Calu3 (cell line): Measurements from ENCODE around the gene MRPL43. TPM values are rescaled to one million over a fixed set of nuclear protein-coding genes. Genes with fewer than 3 reads are reported as not detected.

Experiments
- BruUV-seq: library from RNA; stranded (reverse); fragments of 400-500 nt; replicated peaks from 2 replicates; lab custom pipeline; 2021; lab: Mats Ljungman, UMichigan
- CTCF ChIA-PET: fragments of 300-600 bp; sonication (Branson Sonifier 250); formaldehyde crosslinking; loops from one replicate; lab custom pipeline; 2022; ENCODE audit warnings: antibody characterized with exemption; lab: Charles Lee
- DNase-seq: peaks from one replicate; pipeline ENCODE4 v3.0.0; 2022
- H3K27ac Mint-ChIP-seq: one replicate; pipeline ENCODE4 v1.8.0; 2022; ENCODE audit warnings: mixed read lengths; ENCODE audit not compliant: unreplicated experiment
- H3K27me3 Mint-ChIP-seq: one replicate; pipeline ENCODE4 v1.8.0; 2022; ENCODE audit warnings: mixed read lengths; ENCODE audit not compliant: unreplicated experiment
- H3K36me3 Mint-ChIP-seq: one replicate; pipeline ENCODE4 v1.8.0; 2022; ENCODE audit warnings: mild to moderate bottlenecking, moderate library complexity, mixed read lengths; ENCODE audit not compliant: insufficient read depth, unreplicated experiment
- H3K4me1 Mint-ChIP-seq: one replicate; pipeline ENCODE4 v1.8.0; 2022; ENCODE audit warnings: mild to moderate bottlenecking, low read depth, mixed read lengths; ENCODE audit not compliant: unreplicated experiment
- H3K4me3 Mint-ChIP-seq: one replicate; pipeline ENCODE4 v1.8.0; 2022; ENCODE audit warnings: mild to moderate bottlenecking, low read depth, moderate library complexity, mixed read lengths; ENCODE audit not compliant: unreplicated experiment
- H3K9me3 Mint-ChIP-seq: one replicate; pipeline ENCODE4 v1.8.0; 2022; ENCODE audit warnings: low read depth, mixed read lengths; ENCODE audit not compliant: unreplicated experiment
- intact Hi-C: fragments of 100-400 bp; cut with micrococcal nuclease; formaldehyde crosslinking; loops from one replicate; pipeline ENCODE4 v1.10.0; 2022; ENCODE audit not compliant: unreplicated experiment
- total RNA-seq: library from RNA; stranded (reverse); gene quantifications from 2 replicates; pipeline ENCODE4 v1.2.3, GENCODE V29; 2022
- TF ChIP-seq, protein P1 (sequence below): fragments of 200-600 bp; IDR thresholded peaks from one replicate; pipeline ENCODE4 v1.8.0; 2022; ENCODE audit warnings: antibody characterized with exemption; ENCODE audit not compliant: unreplicated experiment

Gene MRPL43
- total RNA-seq, 1 experiment from 2014 or later, result 44.7 TPM

DNA sequence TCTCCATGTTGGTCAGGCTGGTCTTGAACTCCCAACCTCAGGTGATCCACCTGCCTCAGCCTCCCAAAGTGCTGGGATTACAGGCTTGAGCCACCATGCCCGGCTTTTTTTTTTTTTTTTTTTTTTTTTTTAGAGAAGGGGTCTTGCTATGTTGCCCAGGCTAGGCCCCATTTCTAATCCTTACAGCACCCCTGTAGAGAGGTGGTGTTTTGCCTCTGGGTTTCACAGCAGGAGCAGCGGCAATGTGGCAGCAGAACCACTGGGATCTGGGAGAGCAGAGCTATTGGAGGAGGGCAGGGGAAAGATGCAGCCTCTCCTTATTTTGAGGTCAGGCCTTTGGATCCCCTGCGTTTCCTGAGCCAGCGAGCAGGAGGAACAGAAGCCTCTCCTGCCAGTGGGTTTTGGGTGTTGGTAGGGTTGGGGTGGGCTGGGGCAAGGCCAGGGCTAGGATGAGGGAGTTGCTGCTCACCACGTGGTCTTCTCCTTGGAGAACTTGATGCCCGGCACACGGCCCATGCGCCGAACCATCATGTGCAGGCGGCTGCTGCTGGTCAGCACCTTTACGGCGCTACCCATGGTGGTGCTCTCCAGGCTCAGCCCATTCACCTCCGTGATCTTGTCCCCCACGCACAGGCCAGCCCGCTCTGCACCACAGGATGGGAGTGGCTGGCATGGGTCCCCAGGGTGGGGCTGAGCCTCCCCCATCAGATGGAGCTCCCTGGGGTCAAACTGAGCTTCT lies 35.8 kb upstream of the MRPL43 start:
- Mint-ChIP-seq H3K27me3 (peaks cover 20% of the 10 kb centered on the region), H3K27ac (no peak overlapping the region), H3K4me3 (no peak overlapping the region), H3K4me1 (no peaks in the 10 kb centered on the region), H3K9me3 (no peaks in the 10 kb centered on the region), H3K36me3 (no peaks in the 10 kb centered on the region)
- CTCF ChIA-PET, result no interaction called here
- intact Hi-C loops, result no loop called here
- BruUV-seq, result no TSS peak
- TF ChIP-seq, protein P1, sequence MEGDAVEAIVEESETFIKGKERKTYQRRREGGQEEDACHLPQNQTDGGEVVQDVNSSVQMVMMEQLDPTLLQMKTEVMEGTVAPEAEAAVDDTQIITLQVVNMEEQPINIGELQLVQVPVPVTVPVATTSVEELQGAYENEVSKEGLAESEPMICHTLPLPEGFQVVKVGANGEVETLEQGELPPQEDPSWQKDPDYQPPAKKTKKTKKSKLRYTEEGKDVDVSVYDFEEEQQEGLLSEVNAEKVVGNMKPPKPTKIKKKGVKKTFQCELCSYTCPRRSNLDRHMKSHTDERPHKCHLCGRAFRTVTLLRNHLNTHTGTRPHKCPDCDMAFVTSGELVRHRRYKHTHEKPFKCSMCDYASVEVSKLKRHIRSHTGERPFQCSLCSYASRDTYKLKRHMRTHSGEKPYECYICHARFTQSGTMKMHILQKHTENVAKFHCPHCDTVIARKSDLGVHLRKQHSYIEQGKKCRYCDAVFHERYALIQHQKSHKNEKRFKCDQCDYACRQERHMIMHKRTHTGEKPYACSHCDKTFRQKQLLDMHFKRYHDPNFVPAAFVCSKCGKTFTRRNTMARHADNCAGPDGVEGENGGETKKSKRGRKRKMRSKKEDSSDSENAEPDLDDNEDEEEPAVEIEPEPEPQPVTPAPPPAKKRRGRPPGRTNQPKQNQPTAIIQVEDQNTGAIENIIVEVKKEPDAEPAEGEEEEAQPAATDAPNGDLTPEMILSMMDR, result no peak
- no peak for DNase-seq

DNA sequence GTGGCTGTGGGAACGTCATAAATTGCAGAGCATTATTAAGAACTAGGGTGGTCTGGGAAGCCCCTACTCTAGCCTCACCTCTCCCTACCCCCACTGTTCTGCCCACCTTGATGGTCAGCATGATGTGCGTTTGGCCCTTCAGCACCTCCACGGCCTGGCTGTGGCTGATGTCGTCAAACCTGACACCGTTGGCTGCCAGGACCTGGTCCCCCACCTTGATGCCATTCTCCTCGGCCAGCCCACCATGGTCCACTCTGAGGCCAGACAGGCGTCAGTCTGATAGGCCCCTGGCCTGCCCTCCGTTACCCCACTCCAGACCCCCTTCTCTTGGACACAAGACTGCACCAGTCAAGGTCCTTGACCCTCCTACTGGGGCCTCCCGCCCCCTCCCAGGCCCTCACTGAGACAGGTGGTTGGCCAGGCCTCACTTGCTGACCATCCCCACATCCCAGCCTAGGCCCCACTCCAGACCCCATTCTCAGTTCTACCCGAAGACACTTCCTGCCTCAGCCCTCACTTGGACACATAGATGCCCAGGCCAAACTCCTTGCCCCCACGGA lies 34.5 kb upstream of the MRPL43 start:
- Mint-ChIP-seq H3K9me3 (no peaks in the 10 kb centered on the region), H3K4me3 (no peak overlapping the region), H3K36me3 (no peaks in the 10 kb centered on the region), H3K27me3 (peaks cover 33% of the 10 kb centered on the region), H3K27ac (no peak overlapping the region), H3K4me1 (no peaks in the 10 kb centered on the region)
- DNase-seq, result no peak
- CTCF ChIA-PET, result no interaction called here
- no TSS peak for BruUV-seq
- intact Hi-C loops, result no loop called here
- TF ChIP-seq, protein P1, result no peak

DNA sequence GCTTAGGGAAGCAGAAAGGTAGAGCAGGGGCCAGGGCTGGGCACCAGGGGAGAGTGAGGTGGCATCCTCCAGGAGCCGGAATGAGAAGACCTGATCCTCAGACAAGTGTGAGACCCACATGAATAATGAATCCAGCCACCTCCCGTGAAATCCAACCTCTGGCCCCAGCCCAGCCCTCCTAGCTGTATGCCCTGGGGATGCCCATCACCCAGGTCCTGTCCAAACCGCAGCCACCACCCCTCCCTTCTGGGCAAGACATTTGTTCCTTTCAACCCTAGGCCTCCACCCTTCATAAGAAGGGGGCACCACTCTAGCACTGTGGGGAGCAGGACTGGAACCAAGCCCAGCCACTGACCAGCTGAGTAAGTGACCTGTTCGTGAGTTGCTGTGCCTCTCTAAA lies 33.9 kb upstream of the MRPL43 start:
- Mint-ChIP-seq H3K4me3 (no peak overlapping the region), H3K9me3 (no peaks in the 10 kb centered on the region), H3K36me3 (no peaks in the 10 kb centered on the region), H3K27me3 (peaks cover 39% of the 10 kb centered on the region), H3K4me1 (no peaks in the 10 kb centered on the region), H3K27ac (no peak overlapping the region)
- TF ChIP-seq, protein P1, result no peak
- intact Hi-C loops, result no loop called here
- DNase-seq, result no peak
- no TSS peak for BruUV-seq
- CTCF ChIA-PET, result no interaction called here

DNA sequence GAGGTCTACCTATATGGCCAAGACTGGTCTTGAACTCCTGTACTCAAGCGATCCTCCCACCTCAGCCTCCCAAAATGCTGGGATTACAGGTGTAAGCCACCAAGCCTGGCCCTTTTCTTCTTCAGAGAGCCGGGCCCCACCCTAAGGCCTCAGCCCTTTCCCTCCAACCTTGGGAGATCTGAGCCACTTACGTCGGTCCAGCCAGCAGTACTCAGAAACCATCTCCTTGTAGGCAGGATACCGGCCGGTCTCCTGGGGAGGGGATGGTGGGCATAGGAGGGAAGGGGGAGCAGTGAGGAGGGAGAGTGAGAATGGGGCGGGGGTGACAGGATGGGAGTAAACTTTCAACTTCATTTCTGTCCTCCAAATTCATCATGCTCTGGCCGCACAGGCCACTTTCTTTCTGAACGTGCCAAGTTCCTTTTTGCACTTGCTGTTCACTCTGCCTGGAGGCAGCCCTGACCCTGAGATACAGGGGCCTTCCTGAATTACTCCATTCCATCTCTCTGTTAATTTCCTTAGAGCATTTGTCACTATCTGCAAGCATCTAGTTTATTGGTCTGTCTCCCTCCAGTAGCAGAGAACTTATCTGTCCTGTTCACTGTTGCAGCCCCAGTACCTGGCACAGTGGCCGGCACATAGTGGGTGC lies 33.3 kb upstream of the MRPL43 start:
- CTCF ChIA-PET, result no interaction called here
- no peak for DNase-seq
- Mint-ChIP-seq H3K4me1 (no peaks in the 10 kb centered on the region), H3K27me3 (peaks cover 46% of the 10 kb centered on the region), H3K27ac (no peak overlapping the region), H3K36me3 (no peaks in the 10 kb centered on the region), H3K4me3 (no peak overlapping the region), H3K9me3 (no peaks in the 10 kb centered on the region)
- no TSS peak for BruUV-seq
- TF ChIP-seq, protein P1, result no peak
- intact Hi-C loops, result no loop called here
